ENCODE data around the gene WASF2.

The WASF2 gene

DNA sequence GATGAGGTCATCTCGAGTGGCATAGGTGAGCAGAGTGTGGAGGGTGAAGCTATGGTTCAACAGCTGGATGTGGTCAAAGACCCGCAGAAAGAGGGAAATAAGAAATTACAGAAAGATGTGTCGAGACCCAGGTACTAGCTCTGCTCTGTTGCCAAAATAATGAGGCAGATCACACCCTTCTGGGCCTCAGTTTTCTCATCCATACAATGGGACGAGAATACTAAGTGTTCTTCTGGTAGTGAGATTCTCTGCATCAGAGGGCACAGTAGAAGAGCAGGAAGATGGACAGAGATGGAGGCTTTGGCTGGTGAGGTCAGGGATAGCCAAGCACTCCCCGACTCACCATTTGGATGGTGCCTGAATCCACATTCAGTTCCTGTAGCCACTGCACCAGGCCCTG, 134.3 kb downstream of the WASF2 start:
- no peak for DNase-seq
- in situ Hi-C loops (cut with MboI; ENCODE audit: low pct_unique_long_range_greater_than_20kb, low sequenced_read_pairs), result no loop called here

All from KBM-7 (cell line).